HG03571 (cell line): ENCODE data around the gene ABCF3.

Experiments
- ATAC-seq: cut with Tn5 transposase; IDR thresholded peaks from one replicate; pipeline ENCODE4 v1.9.1; 2021; ENCODE audit not compliant: unreplicated experiment

ABCF3 gene

DNA sequence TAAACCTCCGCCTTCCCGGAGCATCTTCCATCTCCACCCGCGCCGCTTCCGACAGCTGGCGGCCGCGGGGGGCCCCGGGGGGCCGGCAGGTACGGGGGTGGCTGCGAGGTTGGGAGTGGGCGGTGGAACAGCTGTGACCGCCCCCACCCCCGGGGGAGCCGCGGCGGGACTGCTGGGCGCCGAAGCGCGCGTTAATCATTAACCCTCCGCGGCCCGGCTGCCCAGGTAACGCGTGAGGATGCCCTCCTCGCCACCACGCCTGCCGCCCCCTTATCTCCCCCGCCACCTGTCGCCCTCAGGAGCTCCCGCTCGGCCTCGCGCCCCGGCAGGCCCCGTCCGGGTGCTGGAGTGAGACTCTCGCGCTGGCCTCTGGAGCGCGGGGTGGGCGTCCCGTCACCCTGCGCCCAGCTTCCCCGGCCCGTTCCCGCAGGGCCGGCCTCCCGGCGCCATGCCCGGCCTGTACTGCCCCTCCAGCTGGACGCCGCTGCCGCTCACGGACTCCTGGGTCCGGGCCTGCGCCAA, 44.1 kb downstream of the ABCF3 start:
- ATAC-seq: no peak

DNA sequence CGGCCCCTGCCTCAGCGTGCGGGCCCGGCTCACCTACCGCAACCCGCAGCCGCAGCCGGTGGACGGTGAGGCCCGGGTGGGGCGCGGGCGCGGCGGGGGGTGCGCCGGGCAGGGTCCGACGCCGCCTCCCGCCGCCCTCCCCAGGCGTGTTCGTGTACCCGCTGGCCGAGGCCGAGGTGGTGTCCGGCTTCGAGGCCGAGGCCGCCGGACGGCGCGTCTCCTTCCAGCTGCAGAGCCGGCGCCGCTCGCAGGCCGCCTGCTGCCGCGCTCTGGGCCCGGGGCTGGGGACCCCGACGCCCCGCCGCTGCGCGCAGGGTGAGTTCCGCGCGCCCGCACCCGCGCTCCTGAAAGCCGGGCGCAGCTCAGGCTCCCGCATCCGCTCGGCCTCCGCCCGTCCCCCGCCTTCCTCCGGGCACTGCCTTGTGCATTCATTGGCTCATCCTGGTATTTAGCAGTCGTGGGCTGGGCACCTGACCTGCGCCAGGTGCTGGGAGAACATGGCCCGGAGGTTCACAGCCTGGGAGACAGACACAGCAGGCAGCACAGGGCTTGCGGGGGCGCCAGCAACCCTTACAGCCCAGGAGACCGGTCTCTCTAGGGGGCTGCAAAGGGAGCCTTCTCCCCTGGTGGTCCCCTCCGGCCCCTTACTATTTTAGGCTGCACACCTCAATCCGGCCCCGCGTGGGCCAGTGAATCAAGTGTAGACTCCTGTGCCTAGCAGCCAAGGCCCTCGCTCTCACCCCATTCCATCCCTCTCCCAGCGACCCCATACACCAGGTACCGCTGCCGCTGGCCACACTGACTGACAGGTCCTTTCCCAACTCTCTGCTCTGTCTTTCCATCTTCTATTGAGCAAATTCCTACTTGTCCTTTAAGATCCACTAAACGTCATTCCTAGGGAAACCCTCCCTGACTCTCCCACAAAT, 44.9 kb downstream of the ABCF3 start:
- ATAC-seq: no peak

DNA sequence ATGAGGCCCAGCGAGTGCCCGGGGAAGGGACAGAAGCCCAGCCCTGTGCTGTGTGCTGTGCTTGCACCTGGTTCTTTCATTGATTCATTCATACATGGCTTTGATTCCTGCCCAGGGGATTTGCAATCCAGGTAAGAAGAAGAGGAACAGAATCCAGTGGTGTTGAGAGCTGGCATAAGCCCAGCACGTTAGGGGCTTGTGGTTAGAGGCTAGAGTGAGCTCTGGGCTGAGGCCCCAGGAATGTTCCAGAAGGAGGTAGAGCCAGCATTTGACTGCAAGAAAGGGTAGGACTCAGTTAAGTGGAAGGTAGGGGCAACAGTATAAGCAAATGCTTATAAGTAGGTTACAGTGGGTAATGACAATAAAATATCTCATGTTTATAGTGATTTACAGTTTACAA, 45.7 kb downstream of the ABCF3 start:
- ATAC-seq: no peak

DNA sequence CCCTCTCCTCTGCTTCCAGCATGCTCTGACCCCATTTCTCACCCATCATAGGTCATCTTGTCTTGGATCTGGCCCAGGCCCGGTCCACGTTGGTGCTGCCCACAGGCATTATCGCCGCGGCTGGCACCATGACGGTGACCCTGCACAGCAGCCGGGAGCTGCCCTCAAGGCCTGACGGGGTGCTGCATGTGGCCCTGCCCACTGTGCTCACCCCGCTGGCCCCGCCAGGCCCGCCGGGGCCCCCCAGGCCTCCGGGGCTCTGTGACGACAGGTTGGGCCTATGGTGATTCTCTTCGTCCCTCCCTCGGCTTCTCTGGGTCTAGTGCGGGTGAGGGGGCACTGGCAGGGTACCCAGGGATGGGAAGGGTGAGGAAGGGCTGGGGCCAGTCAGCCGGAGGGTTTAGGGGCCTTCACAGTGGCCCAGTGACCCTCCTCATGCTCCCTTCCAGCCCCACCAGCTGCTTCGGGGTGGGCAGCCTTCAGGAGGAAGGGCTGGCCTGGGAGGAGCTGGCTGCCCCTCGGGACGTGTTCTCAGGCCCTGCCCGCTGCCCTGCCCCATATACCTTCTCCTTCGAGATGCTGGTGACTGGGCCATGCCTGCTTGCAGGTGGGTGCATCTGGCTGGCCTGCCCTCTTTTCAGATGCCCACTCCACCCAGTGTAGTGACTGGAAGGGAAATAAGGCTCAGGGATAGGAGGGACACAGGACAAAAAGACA, 47.3 kb downstream of the ABCF3 start:
- no peak for ATAC-seq

DNA sequence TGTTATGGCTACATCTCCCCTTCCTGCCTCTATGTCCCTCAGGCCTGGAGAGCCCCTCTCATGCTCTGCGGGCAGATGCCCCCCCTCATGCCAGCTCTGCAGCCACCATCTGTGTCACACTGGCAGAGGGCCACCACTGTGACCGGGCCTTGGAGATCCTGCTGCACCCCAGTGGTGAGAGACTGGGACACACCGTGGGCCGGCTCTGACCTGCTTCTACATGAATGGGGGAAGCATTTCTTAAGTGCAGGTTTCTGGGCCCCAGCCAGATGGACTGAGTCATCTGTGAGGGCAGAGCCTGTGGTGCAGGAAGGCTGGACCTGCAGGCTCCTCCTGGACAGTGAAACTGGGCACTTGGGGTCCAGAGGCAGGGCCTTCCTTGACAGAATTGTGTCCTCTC, 48.2 kb downstream of the ABCF3 start:
- ATAC-seq: no peak

DNA sequence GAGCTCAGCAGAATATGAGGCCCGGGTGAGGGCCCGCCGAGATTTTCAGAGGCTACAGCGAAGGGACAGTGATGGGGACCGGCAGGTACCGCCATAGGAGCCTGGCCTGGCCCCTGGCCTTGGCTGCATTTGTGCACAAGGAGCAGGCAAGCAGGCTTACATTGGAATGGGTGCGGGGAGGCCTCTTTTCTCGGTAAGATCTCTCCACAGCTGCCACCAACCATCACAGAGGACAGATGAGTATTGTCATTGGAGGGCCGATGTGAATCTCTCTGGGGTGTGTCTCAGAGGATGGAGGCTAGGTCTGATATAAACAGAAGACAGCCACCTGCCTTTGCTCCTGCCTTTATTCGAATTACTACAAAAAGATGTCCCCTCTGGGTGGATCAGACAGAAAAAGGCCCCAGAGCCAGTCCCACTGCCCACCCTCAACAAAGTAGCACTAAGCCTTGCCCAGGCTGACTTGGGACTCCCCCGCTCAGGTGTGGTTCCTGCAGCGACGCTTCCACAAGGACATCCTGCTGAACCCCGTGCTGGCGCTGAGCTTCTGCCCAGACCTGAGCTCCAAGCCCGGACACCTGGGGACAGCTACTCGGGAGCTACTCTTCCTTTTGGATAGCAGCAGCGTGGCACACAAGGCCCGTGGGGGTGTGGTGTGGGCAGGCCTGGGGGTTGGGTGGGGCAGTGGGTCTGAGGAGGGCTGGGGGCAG, 48.8 kb downstream of the ABCF3 start:
- no peak for ATAC-seq

DNA sequence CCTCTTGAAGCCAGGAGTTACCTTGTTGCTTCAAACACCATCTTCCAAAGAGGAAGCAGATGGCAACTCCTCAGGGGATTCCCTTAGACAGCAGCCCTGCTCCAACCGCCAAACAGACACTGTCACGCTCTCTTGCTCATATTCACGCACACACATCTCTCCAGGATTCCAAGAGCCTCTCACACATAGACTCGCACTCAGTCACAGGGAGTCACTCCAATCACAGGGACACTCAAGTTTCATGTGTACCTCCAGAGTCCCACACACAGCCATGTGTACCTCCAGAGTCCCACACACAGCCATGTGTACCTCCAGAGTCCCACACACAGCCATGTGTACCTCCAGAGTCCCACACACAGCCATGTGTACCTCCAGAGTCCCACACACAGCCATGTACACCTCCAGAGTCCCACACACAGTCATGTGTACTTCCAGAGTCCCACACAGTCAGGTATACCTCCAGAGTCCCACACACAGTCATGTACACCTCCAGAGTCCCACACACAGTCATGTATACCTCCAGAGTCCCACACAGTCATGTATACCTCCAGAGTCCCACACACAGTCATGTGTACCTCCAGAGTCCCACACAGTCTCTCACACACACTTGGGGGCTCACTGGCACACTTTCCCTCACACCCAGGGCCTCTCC, 49.5 kb downstream of the ABCF3 start:
- ATAC-seq: no peak

DNA sequence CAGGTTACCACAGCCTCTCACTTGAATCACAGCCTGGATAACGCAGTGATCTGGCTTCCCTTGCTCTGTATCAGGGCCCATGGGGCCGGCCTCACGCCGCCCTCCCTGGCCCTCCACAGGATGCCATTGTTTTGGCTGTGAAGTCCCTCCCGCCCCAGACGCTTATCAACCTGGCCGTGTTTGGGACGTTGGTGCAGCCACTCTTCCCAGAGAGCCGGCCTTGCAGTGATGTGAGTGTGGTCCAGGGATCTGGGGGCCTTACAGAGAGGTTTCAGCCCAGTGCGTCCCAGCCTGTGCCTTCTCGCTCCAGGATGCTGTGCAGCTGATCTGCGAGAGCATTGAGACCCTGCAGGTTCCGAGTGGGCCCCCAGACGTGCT, 50.0 kb downstream of the ABCF3 start:
- ATAC-seq: no peak

DNA sequence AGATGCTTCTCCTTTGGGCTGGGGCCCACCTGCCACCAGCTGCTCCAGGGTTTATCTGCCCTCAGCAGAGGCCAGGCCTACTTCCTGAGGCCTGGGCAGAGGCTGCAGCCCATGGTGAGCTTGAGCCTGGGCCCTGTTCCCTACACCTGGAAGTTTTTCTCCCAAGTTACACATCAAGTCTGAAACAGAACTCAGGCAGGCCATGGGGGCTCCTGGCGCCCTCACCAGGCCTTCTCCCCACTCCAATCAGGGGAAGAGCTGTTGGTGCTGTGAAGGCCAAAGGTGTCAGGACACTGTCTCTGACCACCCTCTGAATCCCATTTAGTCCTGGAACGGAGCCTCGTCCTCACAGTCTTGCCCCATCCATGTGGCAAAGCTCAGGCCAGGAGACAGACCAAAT, 50.6 kb downstream of the ABCF3 start:
- ATAC-seq: no peak

DNA sequence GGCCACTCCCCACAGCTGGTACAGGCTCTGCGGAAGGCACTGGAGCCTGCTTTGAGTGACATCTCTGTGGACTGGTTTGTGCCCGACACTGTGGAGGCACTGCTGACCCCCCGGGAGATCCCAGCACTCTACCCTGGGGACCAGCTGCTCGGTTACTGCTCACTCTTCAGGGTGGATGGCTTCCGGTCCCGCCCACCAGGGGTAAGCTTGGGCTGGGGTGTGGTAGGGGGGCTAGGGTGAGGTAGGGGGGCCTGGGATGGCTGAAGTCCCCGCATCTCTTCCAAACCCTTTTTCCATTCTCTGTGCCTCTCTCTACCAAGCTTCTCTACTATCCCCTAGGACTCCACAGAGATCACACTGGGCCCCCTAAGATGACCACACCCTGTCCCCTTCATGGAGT, 51.2 kb downstream of the ABCF3 start:
- no peak for ATAC-seq

DNA sequence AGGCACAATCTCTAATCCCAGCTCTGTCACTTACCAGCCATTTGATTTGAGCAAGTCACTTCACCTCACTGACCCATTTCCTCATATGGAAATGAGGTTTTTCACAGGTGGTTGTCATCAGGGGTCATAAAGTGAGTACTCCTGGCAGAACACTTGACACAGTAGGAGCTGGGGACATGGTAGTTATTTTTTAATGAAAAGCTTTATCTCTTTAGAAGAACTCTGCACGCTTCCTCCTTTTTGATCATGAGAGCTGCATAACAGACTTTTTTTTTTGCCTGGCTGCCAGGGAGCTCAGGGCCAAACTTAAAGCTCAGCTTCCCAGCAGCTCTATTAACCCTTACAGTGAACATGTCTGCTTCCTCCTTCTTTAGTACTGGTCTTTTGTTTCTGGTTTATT, 51.8 kb downstream of the ABCF3 start:
- ATAC-seq: no peak

DNA sequence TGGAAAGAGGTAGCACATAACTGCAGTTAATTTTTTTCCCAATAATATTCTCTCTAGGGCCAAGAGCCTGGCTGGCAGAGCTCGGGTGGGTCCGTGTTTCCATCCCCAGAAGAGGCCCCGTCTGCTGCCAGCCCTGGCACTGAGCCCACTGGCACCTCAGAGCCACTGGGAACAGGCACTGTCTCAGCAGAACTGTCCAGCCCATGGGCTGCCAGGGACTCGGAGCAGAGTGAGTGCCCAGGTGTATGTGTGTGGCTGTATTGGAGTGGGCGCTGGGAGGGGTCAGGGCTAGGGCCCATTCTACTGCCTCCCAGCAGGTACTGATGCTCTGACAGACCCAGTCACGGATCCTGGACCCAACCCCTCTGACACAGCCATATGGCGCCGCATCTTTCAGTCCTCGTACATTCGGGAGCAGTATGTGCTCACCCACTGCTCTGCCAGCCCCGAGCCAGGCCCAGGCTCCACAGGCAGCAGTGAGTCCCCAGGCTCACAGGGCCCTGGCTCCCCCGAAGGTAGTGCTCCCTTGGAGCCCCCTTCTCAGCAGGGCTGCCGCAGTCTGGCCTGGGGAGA, 52.3 kb downstream of the ABCF3 start:
- ATAC-seq: no peak

DNA sequence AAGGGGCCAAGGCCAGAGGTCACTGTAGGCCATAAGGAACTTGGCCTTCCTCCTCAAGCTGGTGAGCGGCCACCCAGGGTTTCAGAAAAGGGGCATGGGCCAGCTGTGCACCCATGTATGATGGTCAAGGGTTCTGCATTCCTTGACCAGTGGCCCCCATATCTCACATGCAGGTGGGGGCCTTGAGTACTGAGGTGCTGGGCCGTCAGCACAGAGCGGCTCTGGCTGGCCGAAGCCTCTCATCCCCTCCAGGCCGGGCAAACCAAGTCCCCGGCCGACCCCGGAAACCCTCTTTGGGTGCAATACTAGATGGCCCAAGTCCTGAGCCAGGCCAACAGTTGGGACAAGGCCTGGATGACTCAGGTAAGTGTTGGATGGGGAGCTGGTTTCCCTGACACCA, 53.2 kb downstream of the ABCF3 start:
- ATAC-seq: no peak

DNA sequence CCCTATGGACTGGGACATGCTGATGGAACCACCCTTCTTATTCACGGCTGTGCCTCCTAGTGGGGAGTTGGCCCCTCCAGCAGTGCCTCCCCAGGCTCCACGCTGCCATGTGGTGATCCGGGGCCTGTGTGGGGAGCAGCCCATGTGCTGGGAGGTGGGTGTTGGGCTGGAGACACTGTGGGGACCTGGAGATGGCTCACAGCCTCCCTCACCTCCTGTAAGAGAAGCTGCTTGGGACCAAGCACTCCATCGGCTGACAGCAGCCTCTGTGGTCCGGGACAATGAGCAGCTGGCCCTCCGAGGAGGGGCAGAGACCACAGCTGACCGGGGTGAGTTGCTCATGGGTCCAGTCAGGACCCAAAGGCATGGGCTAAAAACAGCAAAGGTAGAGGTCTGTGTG, 53.7 kb downstream of the ABCF3 start:
- no peak for ATAC-seq

DNA sequence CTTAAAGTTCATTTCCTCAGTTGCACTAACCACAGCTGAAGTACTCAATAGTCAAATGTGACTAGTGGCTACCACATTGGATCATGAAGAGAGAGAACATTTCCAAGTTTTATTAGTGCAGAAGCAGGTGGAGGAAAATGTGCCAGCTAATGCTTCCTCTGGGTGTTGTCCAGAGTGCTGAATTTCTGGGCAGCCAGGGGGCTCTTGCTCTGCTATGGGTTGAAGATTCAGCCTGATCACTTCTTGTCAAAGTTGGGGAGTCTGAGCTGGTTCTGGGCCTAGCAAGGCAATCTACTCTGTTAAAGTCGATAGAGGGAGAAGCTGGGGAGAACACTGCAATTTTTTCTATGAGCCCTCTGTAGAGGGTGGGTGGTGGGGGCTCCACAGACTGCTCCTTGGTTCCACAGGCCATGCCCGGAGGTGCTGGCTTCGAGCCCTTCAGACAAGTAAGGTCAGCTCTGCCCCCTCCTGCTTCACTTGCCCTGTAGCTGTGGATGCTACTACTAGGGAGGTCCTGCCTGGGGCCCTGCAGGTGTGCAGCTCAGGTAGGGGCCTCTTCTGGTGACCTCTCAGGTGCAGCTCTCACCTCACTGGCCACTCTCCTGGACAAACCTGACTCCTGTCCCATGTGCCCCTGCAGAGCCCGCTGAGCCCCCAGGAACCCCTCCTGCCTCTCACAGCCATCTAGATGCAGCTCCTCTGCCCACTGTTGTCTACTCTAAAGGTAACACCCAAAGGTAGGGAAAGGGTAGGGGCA, 54.6 kb downstream of the ABCF3 start:
- ATAC-seq: no peak

DNA sequence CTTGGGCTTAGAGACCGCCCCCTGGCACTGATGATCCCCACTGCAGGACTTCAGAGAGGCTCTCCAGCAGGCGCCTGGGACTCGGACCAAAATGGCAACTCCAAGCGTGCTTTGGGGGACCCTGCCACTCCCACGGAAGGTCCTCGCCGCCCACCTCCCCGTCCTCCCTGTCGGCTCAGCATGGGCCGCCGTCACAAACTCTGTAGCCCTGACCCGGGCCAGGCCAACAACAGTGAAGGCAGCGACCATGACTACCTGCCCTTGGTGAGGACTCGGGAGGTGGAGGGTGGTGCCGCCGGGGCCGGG, 55.1 kb downstream of the ABCF3 start:
- ATAC-seq: no peak

DNA sequence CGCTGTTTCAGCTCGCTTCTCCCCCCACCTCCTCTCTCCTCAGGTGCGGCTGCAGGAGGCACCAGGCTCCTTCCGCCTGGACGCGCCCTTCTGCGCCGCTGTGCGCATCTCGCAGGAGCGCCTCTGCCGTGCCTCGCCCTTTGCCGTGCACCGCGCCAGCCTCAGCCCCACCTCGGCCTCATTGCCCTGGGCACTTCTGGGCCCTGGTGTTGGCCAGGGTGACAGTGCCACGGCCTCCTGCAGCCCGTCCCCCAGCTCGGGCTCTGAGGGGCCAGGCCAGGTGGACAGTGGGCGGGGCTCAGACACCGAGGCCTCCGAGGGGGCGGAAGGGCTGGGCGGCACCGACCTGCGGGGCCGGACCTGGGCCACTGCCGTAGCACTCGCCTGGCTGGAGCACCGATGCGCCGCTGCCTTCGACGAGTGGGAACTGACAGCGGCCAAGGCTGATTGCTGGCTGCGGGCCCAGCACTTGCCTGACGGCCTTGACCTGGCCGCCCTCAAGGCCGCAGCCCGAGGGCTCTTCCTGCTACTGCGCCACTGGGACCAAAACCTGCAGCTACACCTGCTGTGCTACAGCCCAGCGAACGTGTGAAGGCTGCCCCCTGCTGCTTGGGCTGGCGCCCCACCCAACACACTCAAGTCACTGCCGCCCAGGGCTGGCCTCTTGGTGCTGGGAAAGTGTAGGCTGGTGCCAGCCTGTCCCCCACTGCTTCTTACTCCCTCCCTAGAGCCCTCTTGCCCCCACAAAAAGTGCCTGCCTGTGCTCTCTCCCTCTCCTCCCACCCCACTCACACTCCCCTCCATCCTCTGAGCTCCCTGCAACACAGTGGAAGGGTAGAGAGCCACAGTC, 55.7 kb downstream of the ABCF3 start:
- no peak for ATAC-seq

DNA sequence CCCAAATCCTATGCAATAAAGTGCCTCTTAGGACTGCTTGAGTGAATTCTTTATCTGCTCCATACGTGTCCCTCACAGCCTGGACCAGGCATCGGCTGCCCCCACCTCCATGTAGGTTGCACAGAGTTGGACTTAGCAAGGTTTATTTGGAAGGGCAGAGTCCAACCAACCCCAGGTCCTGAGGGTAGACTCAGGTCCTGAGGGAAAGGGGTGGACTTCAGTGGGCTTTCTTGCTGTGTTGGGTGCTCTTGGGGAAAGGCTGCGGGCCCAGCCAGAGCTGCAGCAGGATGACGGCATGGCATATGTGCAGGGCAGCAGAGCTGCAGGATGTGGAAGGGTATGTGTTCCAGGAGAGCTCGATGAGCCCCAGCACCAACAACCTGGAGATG, 56.3 kb downstream of the ABCF3 start:
- ATAC-seq: no peak
